Smooth muscle cell of the coronary artery (primary cell): ENCODE measurements around the gene FAM20B. TPM values are rescaled to one million over a fixed set of nuclear protein-coding genes. Genes with fewer than 3 reads are reported as not detected.

Experiments used
- total RNA-seq: library from RNA; depleted of rRNA; stranded (reverse); fragments of >200 nt; gene quantifications from 2 replicates; pipeline ENCODE4 v1.2.3, GENCODE V29; 2014; ENCODE audit warnings: low replicate concordance

FAM20B gene, protein sequence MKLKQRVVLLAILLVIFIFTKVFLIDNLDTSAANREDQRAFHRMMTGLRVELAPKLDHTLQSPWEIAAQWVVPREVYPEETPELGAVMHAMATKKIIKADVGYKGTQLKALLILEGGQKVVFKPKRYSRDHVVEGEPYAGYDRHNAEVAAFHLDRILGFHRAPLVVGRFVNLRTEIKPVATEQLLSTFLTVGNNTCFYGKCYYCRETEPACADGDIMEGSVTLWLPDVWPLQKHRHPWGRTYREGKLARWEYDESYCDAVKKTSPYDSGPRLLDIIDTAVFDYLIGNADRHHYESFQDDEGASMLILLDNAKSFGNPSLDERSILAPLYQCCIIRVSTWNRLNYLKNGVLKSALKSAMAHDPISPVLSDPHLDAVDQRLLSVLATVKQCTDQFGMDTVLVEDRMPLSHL
- 28.3 and 32.3 TPM in 2 replicates for total RNA-seq

DNA sequence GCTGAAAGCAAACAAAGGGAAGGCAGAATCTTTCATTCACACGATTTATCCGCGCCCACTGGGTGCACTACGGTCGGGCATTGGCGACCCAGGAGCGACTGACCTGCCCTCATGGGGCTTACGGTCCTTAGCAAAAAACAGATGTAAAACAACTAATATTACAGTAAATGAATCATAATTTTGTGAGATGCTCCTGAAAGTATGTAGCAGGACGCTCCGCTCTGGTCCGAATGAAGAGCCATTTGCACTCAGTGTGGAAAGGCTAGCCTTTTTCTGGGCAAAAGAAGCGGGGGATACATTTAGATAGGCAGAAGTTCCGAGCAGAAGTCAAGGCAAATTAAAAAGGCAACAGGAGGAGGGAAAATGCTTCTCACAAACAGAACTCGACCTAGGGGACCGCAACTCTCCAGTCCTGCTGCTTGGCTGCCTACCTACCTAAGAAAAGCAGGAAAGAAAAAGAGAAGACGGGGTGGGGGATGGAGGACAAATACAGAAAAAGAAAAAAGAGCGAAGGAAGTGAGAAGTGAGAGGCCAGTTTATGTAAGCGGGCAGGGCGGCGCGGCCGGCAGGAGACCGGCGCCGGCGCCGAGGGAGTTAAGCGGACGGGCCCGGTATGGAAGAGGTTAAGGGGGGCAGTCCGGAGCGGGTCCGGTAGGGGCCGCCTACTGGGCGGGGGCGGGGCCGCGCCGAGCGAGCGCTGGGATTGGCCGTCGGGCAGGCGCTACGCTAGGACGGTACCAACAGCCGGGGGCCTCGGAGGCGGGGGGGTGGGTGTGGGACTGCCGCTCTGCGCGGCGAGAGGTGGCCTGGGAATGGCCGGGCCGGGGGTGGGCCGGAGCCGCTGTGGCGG, at the start of gene FAM20B:
FAM20B (plus strand) TSS at position 770 of the 850 bp plus-strand sequence. CDS start 17,954 bp downstream, outside the sequence.

DNA sequence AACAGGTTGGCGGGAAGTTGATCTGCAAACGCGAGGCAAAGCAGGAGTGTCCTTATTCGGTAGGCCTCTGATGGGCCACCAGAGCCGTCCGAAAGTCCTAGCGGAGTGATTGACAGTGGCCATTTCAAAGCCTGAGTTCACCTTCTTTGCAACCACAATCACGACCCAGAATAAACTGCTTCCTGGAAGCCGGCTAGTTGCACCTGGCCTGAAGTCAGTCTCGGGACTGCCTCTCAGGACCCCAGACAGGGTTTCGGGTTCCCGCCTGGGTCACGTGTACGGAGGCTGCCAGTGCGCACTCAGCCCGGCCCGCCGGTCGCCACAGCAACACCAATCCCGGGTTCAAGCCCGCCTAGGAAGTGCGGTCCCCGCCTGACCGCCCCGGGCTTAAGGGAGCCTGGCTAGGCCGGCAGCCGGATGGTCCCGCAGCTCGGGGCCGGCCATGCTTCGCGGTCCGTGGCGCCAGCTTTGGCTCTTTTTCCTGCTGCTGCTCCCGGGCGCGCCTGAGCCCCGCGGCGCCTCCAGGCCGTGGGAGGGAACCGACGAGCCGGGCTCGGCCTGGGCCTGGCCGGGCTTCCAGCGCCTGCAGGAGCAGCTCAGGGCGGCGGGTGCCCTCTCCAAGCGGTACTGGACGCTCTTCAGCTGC, 56.1 kb downstream of the FAM20B start, which contains the start of gene TOR3A:
TOR3A (plus strand) TSS at position 384 of the 646 bp plus-strand sequence; CDS start at position 443, 59 bp downstream.

Other genes with a start within 250 kb of the FAM20B start
- 2.8 and 5.6 TPM in 2 replicates for gene ANGPTL1, start 154.8 kb upstream of the FAM20B start, total RNA-seq
- 14.5 and 30.3 TPM in 2 replicates for gene TOR3A, start 56.2 kb downstream of the FAM20B start, total RNA-seq
- 33.1 and 64.2 TPM in 2 replicates for gene ABL2, start 203.8 kb downstream of the FAM20B start, total RNA-seq